ENCODE measurements around the gene COL1A2. TPM values are rescaled to one million over a fixed set of nuclear protein-coding genes. Genes with fewer than 3 reads are reported as not detected.

The COL1A2 gene
- polyA plus RNA-seq, 1 donor: 746 TPM

DNA sequence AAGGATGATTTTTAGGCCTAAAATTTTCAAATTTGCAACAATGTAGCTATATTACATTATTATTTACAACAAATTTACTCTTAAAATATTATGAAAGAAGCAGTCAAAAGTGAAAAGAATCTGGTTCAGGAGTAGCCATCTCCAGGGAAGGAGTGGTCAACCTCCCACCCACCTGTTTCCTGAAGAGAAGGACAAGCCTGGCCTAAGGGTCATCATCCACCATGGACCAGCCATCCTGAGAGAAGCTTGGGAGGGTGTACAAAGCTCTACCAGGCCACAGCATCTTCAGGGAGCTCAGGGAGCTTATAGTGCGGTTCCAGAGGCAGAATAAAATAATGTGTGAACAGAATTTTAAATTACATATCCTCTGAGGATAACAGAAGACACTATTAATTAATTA is 38.1 kb downstream of the COL1A2 start:
- DNase-seq: no peak

DNA sequence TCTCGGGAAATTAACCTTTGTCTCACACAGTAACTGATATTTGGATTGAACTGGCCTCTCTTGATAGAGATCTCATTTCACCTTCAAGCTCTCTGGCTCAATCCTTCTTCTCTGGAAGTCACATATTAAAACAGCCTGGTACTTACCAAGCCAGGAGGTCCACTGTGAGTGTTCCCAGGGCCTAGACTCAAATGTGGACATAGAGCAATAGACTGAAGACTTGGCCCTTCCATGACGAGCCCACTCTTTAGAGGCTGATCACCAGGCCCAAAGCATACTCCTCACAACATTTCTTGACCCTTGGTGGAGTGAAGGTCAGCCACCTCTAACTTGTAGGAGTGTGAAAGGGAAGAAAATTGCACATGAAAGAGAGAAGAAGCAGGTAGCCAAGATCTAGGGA is 38.5 kb downstream of the COL1A2 start:
- DNase-seq: no peak

DNA sequence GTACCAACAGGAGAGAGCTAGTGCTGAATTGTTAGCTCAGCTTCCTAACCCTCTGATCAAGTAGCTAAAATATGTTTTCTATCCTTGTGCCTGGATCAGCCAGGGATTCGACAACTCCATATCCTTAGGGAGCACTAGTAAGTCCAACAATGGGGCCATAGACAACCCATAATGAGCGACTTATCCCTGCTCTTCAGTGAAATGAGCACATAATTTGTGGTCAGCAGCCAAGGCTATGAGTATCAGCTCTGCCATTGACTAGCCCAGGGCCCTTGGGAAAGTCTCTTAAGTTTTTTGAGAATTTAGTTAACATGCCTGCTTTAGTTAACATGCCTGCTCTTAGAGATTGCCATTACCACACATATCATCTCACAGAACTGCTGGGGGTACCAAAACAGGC is 39.3 kb downstream of the COL1A2 start:
- no peak for DNase-seq

DNA sequence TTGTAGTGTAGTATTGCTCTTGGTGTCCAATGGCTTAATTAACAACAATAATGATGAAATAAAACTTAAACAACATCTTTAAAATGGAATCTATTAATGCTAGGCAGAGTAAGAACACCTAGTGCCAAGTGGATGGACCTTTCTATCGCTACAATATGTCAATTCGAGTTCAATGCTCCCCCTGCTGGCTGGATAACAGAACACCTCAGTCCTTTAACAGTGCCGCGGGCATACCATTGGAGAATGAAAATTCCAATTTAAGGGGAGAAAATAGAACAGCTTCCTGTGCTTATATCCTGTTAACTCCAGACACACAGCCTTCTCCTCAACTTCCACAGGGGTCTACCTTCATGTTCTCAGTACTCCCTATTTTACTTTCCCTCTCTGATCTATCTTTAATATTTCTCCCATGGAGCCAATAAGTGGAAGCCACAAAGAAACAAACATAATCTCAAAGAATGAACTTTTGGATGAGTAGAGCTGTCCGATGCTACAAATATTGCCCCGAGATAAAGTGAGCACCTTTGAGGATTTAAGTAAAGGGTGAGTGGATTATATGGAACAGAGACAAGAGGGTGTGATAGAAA is 41.4 kb downstream of the COL1A2 start:
- peak; percentile 79 for DNase-seq

DNA sequence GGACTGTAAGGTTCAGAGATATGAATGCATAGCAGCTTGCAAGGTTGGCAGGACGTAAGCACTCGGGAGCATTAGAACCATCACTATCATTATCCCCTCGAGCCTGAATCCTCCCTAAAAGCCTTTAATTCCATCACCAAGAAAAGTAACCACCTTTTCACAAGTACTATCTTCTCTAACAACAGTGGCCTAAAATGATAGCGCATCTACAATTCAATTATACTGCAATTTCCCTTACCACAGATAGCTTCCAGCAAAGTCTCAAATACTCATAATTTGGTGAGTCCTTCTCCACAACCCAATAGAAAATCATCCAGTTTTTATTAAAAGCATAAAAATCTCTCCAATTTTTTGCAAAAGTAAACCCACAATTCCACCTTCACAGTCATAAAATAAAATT is 42.0 kb downstream of the COL1A2 start:
- no peak for DNase-seq

- no peak for DNase-seq
Measured at GRCh38 chr7:94439893-94440381, 45.2 kb downstream of the COL1A2 start.

- no peak for DNase-seq
Measured at GRCh38 chr7:94440451-94441039, 45.9 kb downstream of the COL1A2 start.

- DNase-seq: no peak
Measured at GRCh38 chr7:94441138-94441537, 46.4 kb downstream of the COL1A2 start.

DNA sequence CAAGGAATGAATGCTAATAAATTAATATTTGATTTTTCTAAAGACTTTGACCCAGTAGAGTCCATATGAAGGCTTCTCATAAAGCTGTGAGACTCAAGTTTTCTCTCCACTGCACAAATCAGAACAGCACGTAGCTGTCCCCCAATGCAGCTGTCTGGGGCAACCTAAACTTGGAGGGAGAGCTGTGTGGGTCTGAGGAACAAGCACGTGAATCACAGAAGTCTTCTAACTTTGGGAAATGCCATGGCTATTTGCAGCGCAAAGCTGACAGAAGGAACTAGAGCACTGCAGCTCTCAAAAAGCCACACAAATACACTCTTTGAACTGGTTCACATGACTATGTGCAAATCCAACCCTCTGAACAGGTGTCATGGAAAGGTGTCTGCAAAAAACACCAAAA is 47.9 kb downstream of the COL1A2 start:
- DNase-seq: no peak

DNA sequence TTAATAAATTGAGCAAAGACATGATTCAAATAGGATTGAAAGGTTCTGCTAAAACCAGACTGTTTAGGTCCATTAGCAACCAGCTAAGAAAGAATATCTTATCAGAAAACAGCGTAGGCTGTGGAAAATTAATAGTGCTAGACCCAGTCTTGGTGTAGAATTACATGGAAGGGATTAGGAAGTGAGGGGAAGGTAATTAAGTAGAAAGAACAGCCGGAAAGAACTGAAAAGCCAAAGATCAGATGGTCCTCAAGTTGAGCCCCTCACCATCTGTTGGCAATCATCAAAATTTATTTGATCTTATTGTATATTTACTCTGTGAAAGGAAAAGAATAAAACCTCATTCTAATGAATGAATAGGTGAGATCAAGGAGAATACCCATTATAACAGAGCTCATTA is 50.1 kb downstream of the COL1A2 start:
- no peak for DNase-seq

DNA sequence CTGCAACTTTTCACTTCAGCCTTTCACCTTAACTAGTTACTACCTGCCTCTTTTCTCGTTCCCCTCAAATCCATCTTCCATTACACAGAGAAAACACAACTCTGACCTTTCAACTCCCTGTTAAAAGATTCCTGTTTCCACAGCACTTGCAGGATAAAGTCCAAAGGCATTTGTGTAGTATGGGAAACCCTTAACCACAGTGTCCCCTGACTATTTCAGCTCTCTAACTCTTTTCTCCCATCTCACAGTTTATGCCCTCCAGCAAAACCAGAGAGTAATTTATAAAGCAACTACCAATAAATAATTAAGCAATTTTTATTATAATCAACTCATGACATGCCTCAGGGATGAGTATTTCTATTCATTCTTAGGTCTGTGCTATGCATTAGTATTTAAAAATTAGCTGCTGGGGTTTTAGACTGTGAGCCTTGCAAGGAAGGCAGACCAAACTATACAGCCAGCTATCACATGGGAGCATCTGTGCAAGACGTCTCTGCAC is 51.0 kb downstream of the COL1A2 start:
- DNase-seq: no peak

DNA sequence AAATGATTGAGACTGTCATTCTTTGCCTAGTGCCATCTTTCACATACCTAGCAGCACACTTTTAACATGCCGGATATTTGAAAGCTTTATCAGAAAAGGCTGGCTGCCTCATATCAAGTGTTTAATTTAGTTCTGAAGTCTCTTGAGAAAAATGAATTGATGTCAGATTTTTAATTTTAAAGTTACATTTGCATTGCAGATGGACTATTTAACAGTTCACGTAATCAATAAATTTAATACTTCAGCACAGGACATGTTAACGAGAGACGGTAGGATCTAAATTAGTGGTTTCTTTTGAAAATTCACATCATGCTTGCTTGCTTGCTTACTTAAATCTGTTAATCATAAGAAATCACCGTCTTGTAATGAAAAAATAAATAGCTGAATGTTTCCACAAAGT is 51.6 kb downstream of the COL1A2 start:
- DNase-seq: no peak

DNA sequence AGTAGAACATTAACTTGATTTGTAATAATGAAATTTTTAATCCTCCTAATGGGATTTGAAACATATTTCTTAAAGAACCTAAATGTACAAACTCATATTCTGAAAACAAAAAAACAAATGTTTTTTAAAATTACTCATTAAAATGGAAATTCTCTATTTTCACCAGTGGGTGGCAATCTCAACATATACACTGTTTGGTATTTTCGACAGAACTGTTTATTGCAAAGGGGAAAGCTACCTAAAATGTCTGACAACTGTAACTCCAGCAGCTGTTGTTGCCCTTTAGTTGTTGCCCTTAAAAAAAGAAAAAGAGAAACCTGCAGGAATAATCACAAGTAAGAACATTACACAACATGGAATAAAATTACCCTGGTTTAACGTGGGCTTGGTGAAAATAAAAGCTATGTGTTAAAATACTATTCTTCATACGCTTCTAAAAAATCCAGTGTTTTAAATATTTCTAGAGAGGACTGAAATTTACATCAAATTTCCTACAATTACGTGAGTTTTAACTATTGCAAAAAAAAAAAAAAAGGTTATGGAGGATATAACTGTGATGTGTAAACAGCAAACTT is 54.5 kb downstream of the COL1A2 start:
- peak; percentile 58 for DNase-seq

DNA sequence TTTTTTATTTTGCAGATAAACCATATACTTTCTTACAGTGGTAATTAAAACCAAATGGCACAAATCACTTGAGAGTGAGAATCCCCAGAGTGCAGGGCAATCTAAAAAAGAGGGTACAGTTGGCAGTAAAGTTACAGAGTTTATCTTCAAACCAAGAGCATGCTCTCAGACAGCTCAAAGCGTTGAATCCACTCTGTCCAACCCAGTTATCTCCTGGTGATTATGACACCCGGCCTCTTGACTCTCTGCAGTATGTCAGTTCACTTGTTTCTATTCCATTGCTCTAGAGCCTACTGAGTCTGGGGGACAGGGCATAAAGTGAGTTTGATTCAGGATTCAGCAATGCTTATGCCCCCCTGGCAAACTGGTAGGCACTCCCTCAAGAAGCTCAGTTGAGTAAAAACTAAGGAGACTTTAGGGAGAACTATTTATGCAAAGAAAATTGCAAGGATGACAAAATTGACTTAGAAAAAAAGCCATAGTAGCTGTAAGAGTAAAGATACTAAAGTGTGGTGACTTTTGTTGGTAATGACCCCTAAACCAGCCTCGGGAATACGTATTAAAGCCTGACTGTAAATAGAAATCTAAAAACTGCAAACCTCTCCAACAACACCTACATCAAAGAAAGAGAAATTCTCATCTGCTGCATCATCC is 55.5 kb downstream of the COL1A2 start:
- no peak for DNase-seq

DNA sequence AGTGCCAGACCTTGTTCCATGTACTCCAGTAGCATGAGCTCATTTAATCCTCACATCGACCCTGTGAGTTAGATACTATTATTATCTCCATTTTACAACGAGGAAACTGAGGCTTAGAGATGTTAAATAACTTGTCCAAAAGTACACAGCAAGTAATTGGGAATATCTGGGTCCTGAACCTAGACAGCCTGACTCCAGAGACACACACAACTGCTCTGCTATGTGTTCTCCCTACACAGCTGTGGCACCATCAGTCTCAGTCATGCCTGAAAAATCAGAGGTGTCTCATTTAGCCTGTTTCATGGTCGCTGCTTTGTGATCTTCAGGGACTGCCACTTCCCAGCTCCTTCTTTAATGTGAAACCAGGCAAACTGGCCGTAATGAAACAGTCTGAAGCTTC is 56.5 kb downstream of the COL1A2 start:
- no peak for DNase-seq

DNA sequence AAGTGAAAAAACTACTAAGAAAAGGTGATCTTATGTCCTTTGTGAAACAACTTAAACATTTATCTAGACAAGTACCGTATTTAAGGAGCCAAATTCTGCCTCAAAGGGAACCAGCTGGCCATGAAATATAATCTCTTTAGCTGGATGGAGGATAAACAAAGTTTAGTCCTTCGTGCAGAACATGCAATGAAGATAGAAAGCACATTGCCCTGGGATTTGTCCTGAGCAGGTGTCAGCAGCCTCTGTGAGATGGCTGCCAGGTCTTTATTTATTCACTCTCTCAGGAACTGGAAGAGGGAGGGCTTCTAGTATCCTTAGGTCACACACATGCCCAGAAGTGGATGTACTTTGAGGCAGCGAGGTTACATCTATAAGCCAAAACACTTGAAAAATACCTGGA is 57.5 kb downstream of the COL1A2 start:
- peak; percentile 60 for DNase-seq

DNA sequence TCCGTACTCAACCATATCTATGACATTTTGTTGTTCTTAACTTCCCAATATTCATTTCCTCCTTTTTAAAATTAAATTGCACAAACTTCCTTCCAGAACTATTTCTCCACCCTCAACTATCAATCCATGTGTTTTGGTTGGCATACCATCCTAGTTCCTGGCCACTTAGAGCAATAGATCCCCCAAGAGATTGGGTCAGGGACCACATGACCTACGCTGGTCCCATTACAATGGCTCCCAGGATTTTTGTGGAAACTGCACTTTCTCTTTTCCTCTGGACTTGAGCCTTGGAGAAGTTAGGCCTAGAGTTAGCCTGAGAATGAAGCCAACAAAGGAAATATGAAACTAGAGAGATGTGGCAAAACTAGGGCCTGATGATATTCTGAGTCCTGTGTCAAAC is 59.2 kb downstream of the COL1A2 start:
- no peak for DNase-seq

DNA sequence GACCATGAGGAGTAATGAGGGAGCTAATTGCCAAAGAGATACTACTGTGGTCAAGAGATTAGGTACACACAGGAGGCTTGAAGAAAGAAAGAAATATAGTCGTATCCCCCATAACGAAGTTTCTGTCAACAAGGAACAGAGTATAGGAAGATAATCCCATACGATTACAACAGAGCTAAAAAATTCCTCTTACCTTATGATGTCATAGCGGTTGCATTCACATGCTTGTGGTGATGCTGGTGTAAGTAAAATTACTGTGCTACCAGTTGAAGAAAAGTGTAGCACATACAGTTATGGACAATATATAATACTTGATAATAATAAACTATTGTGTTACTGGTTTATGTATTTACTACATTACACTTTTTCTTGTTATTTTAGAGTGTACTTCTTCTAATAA is 63.3 kb downstream of the COL1A2 start:
- no peak for DNase-seq

DNA sequence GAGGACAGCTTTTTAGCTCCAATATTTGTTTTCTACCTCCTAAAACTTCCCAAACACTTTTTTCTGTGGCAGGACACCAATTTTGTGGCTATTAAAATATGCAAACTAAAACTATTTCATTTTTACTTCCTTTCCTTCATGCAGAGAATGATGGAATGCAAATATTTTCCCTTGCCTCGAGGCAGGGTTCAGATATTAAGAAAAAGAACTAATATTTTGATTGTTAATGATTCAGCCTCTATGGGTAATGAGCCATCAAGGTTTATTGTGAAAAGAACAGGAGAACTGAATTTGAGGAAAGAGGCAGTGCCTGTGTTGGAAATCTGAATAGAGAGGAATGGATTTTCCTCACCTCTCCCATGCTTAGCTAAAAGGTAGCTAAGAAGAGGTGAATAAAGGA is 71.8 kb downstream of the COL1A2 start:
- no peak for DNase-seq

GRCh38 chr7:94471604-94472003 is 76.9 kb downstream of the COL1A2 start:
- no peak for DNase-seq

DNA sequence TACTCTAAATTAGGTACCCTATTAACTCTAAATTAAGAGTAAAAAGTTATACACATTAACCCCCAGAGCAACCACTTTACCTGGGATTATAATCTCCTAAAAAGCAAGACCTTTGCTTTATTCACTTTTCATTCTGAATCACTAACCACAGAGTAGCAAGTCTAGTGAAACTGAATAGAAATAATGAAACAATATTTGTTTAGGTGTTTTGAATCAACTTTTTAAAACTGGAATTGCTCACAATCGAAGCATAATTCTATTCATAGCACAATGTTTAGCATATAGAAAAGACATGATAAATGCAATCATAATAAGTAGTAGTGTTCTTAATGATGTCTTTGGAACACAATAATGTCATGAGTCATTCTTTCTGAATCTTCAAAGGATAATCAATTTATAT is 77.9 kb downstream of the COL1A2 start:
- DNase-seq: no peak

DNA sequence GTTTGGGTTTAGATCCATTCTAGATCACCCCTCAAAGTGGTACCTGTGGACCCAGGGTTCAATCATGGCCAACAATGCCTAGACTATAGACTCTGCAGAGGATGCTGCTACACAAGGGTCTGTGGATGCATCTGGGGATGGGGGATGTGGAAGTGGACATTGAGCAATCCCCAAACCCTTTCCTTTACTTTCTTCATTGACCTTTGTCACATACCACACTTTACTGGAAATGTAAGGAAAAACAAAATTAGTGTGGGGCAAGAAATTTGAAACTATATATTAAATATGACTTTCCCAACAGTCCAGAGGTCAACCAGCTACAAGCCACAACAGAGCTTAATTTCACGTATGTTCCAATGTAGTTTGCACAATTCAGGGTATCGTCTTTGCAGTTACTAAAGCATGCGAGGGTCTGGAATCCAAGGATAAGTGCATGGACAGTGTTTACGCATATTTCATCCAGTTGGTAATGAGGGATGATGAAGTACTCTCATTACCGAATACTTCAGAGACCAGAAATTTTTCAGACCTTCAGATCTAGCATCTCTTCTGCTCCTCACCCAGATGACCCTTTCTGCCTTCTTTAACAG is 81.7 kb downstream of the COL1A2 start:
- no peak for DNase-seq

GRCh38 chr7:94477878-94478277 is 83.2 kb downstream of the COL1A2 start:
- DNase-seq: no peak
